Activated naive CD4-positive, alpha-beta T cell treated with Interleukin-2 at 50 U/mL for 16 hours (primary cell): ENCODE measurements around the gene DIRAS1.

ENCODE experiments used
- DNase-seq: peaks from one replicate; pipeline ENCODE4 v3.0.0-alpha.2; 2020

Gene DIRAS1, protein sequence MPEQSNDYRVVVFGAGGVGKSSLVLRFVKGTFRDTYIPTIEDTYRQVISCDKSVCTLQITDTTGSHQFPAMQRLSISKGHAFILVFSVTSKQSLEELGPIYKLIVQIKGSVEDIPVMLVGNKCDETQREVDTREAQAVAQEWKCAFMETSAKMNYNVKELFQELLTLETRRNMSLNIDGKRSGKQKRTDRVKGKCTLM

DNA sequence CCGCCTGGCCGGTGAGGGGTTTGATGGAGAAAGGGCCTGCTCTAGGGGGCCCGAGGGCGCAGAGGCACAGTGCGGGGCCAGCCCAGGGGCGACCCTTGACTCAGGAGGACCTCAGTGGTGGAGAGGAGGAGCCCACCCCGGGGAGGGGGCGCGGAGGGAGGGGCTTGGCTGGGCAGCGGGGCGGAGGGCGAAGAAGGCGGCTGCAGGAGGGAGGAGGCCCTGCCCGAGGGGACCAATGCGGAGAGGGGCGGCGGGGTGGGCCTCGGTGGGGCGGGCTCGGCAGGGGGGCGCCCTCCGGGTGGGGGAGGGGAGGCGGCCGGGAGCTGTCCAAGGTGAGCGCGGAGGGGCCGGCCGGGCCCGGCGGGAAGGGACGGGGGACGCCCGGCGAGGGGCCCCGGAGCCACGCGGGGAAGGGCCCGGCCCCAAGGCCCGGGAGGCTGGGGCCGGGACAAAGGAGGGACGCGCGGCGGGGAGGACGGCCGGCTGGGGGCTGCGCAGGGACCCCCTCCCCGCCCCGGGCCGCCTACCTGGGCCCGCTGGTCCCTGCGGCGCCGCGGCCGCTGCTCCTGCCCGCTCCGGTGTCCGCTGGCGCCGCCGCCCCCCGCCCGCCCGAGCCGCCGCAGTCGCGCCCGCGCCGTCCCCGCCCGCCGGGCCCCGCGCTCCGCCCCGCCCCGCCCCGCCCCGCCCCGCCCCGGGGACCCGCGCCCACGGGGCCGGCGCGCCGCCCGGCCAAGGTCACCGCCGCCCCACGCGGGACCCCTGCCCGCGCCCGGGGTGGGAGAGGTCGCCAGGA is at the start of gene DIRAS1:
TSS of gene DIRAS1 (minus strand) at position 596 of the 793 bp plus-strand sequence. CDS start 3,566 bp downstream, outside the sequence.
- no peak for DNase-seq

DNA sequence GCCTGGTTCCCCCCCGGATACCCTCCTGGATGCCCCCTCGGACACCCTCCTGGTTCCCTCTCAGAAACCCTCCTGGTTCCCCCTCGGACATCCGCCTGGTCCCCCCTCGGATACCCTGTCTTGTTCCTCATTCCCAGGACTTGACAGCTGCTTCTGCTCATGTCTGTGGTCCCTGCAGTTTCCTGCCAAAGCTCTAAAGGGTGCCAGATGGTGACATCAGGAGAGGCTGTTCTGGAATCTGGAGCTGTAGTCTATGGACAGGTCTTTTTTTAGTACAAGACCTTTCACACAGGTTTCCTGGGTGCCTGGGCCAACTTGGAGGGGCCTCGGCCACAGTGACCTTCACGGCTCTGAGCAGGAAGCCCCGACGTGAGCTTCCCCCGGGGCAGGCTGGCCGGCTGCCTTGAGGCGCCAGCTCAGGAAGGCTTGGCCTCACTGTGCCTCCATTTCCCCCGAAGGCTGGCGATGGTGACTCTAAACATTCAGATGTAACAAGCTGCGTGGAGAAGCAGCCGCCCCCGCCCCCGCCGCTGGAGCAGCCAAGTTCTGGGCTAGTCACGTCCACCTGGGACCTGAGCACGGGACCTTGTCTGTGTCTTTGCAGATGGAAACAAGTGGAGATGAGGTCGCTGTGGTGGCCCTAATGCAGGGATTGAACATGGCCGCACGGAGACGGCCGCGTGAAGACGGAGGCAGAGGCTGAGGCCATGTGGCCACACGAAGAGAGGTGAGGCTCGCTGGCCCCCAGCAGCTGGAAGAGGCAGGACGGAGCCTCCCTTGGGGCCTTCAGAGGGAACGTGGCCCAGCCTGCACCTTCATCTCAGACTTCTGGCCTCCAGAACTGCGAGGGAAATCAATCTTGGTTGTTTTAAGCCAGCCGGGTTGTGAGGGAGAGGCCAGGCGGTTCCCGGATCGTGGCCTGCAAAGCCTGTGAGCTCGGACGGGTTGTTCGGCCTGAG is 49.2 kb upstream of the DIRAS1 start:
- no peak for DNase-seq

DNA sequence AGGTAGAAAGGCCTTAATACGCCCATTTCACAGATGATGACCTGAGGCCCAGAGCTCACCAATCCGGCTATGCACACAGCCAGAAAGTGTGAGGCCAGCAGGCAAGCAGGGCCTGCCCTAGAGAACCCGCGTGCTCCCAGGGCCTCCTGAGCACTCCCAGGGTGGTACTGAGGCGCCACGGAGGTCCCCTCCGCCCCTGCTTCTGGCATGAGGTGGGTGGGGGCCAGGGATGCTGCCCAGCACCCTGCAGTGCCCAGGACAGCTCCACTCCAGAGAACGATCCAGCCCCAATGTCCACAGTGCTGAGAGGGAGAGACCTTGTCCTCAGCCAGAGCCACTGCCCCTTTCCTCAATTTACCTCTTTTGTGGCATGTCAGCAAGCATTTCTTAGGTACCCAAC is 48.0 kb upstream of the DIRAS1 start:
- no peak for DNase-seq

DNA sequence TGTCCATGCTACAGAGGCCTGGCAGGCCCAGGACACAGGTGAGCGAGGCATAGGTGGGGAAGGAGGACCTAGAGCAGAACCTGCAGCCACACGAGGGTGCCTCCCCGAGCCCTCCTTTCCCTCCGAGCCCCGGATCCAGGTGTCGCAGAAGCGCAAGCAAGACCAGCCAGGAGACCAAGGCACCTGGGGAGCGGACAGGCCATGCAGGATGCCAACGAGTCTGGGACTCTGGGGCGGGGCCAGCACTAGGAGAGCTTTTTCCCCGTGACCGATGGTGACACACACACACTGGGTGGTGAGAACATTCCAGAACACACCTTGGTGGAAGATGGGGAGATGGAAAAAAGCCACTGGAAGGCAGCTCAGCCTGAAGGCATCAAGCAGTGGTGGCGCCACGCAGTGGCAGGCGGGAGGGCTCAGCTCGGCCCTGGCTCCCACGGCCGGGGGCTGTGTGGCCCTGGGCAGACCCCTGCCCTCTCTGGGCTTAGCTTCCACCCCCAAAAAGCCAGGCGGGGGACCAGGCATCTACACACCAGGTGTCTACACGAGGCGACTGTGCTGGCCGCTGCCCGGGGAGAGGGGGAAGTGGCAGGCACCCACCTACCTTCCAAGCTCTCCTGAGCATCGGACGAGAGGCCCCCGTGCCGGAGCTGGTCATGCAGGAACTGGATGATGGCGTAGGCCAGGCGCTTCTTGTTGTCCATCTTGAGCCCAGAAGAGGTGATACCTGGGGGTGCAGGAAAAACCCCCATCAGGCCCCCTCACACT is 47.4 kb upstream of the DIRAS1 start:
- no peak for DNase-seq

DNA sequence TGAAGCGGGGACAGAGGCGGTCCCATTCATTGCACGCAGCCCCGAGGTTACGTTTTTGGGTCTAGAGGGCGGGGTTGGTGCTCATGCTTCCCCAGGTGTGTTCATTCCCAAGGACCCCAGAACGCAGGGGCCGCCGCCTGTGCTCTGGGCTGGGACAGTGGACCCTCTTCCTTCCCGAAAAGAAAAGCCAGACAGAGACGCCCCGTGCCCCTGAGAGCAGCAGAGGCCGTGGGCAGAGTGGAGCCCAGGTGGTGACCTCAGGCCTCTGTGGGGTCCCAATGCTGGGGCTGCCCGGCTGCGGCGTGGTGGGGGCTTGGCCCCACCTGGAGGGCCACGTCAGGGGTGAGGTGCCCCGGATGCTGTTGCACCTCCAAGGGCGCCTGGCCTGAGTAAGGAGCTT is 46.5 kb upstream of the DIRAS1 start:
- DNase-seq = no peak

DNA sequence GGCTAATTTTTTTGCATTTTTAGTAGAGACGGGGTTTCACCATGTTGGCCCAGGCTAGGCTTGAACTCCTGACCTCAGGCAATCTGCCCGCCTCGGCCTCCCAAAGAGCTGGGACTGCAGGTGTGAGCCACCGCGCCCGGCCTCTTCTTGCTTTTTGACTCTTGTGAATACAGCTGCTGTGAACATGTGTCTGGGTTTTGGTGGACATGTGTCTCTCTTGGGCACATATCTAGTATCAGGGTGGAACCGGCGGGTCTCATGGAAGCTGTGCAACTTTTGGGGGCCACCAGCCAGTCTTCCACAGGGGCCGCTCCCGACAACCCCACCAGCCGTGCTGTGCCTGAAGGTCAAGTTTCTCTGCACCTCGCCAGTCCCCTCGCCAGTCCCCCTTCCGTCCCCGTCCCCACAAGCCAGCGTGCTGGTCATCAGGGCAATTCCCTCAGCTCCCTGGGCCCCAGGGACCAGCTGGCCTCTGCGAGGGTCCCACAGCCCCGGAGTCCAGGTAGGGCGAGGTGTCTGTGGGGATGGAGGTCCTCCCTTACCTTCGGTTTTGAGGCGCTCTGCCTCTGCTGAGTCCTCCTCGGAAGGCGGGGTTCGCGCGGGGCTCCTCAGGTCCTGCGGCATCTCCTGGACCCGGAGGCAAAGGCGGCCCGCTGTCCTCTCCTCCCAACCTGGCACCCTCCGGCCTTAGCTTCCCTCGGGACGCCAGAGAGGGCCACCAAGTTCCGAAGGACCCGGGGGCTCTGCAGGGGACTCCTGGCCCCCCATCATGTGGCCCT is 45.6 kb upstream of the DIRAS1 start:
- DNase-seq = no peak

DNA sequence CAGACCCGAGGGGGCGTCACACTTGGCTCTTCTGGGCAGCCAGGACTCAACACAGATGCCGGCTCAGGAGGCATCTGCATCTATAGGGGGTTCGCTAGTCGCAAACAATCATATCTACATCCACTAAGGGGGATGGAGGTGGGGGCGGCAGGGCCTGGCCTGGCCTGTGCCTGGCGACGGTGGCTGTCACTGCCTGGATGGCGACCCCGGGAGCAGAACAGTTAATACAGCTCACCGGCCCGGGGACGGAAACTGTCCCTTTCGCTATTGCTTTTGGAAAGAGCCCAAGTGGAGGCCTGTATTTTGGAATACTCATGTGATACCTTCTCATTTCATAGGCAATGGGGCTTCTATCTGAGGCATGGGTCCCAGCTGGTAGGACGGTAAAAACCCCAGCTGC is 44.2 kb upstream of the DIRAS1 start:
- DNase-seq = no peak

DNA sequence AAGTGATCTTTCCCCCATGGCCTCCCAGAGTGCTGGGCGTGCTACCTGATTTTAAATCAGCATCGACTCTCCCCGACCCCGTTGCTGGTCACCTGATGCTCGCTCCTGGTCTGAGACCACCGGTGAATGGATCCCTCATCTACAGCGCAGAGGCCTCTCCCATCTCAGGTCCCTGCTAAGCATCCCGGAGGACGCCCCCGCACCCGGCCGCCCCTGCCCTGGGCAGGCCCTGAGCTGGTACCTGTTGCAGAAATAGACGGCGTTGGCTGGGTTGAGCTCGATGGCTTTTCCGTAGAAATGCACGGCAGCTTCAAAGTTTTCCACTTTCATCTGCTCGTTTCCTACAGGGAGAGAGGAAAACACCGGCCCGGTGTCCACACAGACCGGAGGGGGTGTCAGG is 43.8 kb upstream of the DIRAS1 start:
- DNase-seq = no peak

DNA sequence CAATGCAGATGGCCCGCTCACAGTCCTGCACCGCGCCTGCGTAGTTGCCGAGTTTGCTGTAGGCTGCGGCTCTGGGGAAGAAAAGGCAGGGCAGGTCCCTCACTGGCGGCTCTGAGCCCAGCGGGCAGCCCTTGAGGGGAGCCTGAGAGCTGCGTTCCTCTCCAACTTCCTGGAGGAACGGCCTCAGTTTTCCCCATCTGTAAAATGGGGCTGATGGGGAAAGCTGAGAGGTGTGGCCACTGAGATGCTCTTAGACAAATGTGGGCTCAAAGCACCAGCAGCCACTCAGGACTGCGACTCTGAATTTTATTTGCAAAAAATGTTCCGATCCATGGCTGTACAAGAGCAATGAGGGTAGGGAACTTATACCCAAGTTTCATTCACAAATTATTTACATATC is 42.5 kb upstream of the DIRAS1 start:
- no peak for DNase-seq

DNA sequence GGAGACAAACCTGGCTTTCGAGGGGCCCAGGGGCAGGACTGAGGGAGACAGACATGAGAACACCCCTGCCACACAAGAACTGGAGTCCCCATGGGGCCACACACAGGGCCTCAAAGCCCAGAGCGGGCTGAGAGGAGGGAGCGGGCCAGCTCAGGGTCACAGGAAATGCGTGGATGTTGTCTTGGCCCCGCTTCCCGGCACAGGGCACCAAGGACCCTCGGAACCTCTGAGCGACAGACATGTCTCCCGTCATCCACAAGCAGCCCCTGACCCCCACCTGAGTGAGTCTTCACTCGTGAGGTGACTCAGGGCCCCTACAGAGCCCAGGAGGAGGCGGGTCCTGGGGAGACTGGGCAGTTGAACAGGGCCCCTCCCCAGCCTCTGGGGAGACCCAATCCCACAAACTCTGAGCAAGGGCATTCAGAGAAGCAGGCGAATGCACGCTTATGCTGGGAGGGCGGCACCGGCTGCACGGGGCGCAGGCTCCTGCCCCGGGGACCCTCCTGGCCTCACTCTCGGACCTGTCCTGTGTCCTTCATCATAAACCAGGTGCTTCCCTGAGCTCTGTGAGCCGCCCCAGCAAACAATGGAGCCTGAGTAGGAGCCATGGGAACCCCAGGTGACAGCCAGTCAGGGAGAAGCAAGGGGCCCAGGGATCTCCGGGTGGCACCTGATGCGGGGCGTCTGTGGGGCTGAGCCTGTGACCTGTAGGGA is 41.8 kb upstream of the DIRAS1 start:
- DNase-seq = no peak

DNA sequence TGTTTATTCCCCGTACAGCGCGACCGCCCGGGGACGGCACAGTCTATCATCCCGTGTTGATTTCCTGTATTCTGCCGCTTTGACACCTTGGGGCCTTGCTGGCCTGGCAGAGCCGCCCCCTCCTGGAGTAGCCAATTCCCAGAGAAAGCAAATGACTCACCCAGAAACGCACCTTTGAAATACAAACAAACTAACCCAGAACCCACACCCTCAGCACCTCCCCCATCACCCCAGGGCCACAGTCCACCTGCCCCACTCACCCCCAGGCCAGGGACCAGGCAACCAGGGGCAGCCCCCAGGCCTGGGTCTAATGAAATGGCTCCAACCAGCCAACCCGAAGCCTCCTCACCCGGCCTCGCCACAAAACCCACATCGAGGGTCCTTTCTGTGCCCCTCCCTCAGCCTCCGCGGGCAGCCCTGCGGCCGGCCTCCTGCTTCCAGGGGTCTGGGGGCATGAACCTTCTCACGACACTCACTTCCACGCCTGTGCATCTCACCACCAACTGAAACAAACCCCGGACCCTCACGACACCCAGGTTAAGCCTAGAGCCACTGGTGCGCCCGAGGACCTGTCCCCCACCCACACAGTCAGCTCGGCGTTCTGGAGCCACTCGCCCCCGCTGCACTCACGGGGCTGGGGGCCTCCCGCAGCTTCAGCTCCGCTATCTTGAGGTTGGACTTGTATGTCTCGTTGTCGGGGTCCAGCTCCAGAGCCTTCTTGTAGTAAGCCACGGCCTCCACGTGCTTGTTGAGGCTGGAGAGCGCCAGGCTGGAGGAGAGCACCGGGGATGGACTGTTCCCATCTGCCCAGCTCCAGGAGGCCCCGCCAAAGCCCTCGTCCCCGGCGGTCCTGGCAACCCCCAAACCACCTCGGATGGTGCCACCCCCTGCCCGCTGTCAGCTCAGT is 41.0 kb upstream of the DIRAS1 start:
- no peak for DNase-seq

DNA sequence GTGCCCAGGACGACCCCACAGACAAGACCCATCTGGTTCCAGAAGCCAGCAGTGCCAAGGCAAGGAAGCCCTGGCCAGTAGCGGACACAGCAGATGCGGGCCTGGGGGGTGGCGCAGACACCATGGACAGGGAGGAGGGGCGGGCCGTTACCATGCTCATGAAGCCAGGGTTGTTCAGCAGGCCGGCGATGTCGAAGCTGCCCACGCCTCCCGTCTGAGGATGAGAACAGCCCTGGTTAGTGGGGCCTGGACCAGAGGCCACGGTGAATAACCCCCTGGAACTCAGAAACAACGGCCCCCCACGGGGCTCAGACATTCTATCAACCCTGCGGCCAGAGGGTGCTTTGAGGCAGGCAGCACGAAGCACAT is 40.1 kb upstream of the DIRAS1 start:
- no peak for DNase-seq

DNA sequence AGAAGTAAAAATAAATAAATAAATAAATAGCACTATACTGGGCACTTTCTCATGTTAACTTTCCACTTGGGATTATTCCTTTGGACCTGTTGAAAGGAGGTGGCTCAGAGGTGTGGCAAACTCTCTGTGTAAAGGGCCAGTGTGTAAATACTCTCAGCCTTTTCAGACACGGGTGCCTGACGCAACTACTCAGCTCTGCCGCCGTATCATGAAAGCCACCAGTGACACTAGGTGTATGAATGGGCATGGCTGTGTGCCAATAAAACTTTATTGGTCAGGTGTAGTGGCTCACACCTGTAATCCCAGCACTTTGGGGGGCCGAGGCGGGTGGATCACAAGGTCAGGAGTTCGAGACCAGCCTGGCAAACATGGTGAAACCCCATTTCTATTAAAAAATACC is 38.8 kb upstream of the DIRAS1 start:
- no peak for DNase-seq

DNA sequence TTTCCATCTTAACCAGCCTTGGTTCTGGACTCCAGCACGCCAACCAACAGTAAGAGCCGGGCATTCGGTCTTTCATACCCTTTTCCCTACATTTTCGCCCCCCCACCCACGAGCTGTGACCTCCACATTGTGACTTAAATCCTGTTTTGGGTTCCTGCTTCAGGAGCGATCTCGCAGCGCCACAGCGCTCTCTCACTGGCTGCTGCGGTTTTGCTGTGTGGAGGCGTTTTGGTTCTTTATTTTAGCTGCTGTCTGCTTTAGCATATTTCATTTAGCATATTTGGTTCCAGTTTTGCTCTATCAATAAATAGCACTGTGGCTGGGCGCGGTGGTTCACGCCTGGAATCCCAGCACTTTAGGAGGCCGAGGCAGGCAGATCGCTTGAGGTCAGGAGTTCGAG is 38.2 kb upstream of the DIRAS1 start:
- DNase-seq = peak; percentile 27

DNA sequence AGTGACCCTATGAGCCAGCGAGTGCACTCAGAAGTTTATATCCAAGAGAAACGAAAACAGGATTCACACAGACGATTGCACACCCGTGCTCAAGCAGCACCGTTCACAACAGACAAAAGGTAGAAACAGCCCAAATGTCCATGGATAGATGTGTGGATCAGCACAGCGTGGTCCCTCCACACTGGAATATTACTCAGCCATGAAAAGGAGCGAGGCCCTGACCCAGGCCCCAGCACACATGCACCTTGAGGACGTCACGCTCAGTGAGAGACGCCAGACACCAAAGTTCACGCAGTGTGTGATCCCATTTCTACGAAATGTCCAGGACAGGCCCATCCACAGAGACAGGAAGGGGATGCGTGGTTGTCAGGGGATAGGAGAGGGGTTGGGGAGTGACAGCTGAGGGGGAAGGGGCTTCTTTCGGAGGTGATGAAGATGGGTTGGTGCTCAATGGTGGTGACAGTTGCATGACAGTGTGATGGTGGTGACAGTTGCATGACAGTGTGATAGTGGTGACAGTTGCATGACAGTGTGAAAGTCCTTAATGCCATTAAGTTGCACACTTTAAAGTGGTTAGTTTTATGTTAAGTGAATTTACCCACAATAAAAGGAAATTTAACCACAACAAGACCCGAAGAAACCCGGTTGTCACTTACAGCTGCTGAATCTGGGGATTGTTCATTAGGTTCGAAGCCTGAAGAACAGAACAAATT is 37.6 kb upstream of the DIRAS1 start:
- DNase-seq = no peak

DNA sequence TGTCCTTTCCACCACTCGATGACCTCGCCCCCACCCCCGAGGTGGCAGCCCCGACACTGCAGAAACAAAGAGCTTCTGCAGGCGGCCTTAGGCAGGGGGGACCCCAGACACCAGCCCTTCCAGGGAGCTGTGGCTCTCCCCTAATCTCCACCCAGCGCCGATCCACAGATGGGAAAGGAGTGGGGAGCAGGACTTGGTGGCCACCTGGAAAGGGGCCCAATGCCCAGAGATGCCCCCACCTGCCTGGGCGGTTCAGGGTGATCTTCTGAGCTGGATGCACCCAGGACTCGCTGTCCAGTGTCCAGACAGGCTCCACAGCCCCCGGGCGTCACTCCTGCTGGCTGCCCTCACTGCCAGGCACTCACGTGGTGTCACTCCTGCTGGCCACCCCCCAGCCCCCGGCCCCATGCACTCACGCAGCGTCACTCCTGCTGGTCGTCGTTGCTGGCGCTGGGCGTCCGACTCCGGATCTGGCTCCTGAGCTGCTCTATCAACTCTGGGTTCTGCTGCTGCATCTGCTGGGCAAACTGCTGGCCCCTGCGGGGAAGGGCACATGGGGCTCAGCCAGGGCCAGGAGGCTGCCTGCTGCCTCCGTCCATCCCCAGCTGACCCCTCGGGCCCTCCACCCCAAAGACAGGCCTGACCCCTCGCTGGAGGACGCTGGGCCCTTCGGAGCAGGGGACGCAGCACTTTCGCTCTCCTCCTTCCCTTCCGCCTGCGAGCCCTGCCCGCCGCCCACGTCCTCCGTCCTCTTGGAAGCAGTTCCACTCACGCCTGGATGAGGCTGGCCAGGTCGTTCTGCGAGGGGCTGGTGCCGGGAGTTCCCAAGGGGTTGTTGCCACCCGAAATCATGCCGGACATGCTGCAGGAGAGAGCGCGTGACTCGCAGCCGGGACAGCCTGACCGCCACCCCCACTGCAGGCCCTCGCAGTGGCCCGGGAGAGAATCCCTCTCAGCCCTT is 36.0 kb upstream of the DIRAS1 start:
- DNase-seq = no peak

DNA sequence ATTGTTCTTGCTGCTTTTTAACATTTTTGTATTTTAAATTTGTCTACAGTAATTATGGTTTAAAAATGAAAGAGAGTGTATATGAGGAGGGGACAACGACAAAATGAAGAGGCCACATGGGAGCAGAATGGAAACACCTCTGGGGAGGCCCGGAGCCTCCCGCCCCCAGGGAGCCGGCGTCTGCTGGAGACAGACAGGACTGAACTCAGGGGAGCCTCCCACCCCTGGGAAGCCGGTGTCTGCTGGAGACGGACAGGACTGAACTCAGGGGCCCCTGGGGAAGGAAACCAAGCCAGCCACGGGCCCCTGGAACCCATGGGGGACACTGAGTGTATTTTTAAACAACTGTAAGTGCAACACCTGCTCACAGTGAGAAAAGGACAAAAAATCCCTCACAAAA is 35.3 kb upstream of the DIRAS1 start:
- DNase-seq = no peak

DNA sequence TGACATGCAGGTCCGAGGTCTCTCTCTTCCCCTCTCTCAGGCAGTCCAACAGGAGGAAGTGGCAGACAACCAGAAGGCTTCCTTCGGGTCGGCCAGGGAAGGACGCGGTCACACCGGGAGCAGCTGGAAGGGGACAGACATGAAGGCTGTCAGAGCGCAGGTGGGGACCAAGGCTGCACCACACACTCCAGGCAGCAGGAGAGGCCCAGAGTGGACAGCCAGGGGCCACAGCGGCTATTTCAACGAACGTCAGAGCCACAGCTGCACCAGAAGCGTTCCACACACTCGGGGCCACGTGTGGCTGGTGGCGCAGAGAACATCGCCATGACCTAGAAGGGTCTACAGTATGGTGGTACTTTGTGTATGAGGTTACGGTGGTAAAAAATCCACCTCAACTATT is 34.6 kb upstream of the DIRAS1 start:
- no peak for DNase-seq

DNA sequence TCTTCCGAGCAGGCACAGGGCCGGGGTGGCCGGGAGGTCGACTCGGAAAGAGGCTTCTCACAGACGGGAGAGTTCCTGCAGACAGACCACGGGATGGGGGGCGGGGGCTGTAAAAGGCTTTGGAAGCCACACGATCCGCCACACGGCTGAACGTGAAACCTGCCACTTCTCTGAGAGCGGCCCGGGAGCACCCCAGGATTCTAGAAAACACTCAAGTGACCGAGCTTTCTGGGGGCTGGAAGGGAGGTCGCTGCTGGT is 34.2 kb upstream of the DIRAS1 start:
- DNase-seq = no peak
